GM12878 (cell line): ENCODE measurements around the gene SPHK1. TPM values are rescaled to one million over a fixed set of nuclear protein-coding genes. Genes with fewer than 3 reads are reported as not detected.

Experiments used
- CBX3 ChIP-seq: fragments of 200-600 bp; sonication (generic); IDR thresholded peaks from 2 replicates; pipeline ENCODE4 v1.6.1; 2016; ENCODE audit warnings: low read depth, borderline replicate concordance
- CEBPB ChIP-seq, 2 experiments: fragments of 150-350 bp in 1 of 2; IDR thresholded peaks; 2 replicates each; pipeline ENCODE4 v1.6.1; 2012 to 2014; ENCODE audit warnings: low read depth in 2 of 2, low read length in 2 of 2, borderline replicate concordance in 1 of 2, inconsistent platforms in 1 of 2
- CREM ChIP-seq: IDR thresholded peaks from 2 replicates; pipeline ENCODE4 v1.6.1; 2014; ENCODE audit warnings: antibody characterized with exemption, low read depth
- DPF2 ChIP-seq: fragments of 450-650 bp; IDR thresholded peaks from 2 replicates; pipeline ENCODE4 v1.6.1; 2017; ENCODE audit warnings: mild to moderate bottlenecking
- E2F4 ChIP-seq: IDR thresholded peaks from 2 replicates; pipeline ENCODE4 v1.6.1; 2012; ENCODE audit warnings: low read depth, low read length, improper control_type of control experiment
- EED ChIP-seq: sonication (generic); IDR thresholded peaks from 2 replicates; pipeline ENCODE4 v1.6.1; 2016; ENCODE audit warnings: antibody characterized with exemption, low read depth
- EGR1 ChIP-seq, 2 experiments: IDR thresholded peaks; 1 replicate in 1 of 2; 2 replicates in 1 of 2; pipeline ENCODE4 v1.6.1; 2011 to 2012; ENCODE audit warnings: low read depth in 2 of 2, low read length in 2 of 2, borderline replicate concordance in 1 of 2, mild to moderate bottlenecking in 1 of 2, moderate library complexity in 1 of 2
- ELK1 ChIP-seq: IDR thresholded peaks from 2 replicates; pipeline ENCODE4 v1.6.1; 2012; ENCODE audit warnings: low read depth, low read length, improper control_type of control experiment
- FOS ChIP-seq: IDR thresholded peaks from 3 replicates; pipeline ENCODE4 v1.6.1; 2011; ENCODE audit warnings: borderline replicate concordance; ENCODE audit not compliant: insufficient read length; ENCODE audit errors: extremely low read depth
- IRF4 ChIP-seq: IDR thresholded peaks from 2 replicates; pipeline ENCODE4 v1.6.1; 2011; ENCODE audit warnings: low read depth, low read length
- KLF5 ChIP-seq: fragments of 450-650 bp; IDR thresholded peaks from 2 replicates; pipeline ENCODE4 v1.6.1; 2014; ENCODE audit warnings: mild to moderate bottlenecking; ENCODE audit not compliant: partially characterized antibody
- NFIC ChIP-seq: IDR thresholded peaks from 2 replicates; pipeline ENCODE4 v1.6.1; 2012; ENCODE audit warnings: low read depth, mild to moderate bottlenecking, inconsistent platforms, low read length, moderate library complexity
- NFYB ChIP-seq: IDR thresholded peaks from 2 replicates; pipeline ENCODE4 v1.6.1; 2011; ENCODE audit warnings: low read depth, mild to moderate bottlenecking, low read length, improper control_type of control experiment, moderate library complexity; ENCODE audit not compliant: insufficient read depth
- POU2F2 ChIP-seq: IDR thresholded peaks from 3 replicates; pipeline ENCODE4 v1.6.1; 2011; ENCODE audit warnings: low read depth, mild to moderate bottlenecking, low read length, borderline replicate concordance
- RB1 ChIP-seq: fragments of 450-650 bp; formaldehyde crosslinking; IDR thresholded peaks from 2 replicates; pipeline ENCODE4 v1.6.1; 2017; ENCODE audit warnings: mild to moderate bottlenecking, borderline replicate concordance
- RELB ChIP-seq: fragments of 450-650 bp; IDR thresholded peaks from 2 replicates; pipeline ENCODE4 v1.6.1; 2017; ENCODE audit warnings: low read depth, mild to moderate bottlenecking, moderate library complexity
- SMAD5 ChIP-seq: IDR thresholded peaks from 2 replicates; pipeline ENCODE4 v1.6.1; 2016; ENCODE audit warnings: antibody characterized with exemption, low read depth
- SRF ChIP-seq, 2 experiments: IDR thresholded peaks; 2 replicates each; pipeline ENCODE4 v1.6.1; 2011; ENCODE audit warnings: low read depth in 2 of 2, low read length in 2 of 2, mild to moderate bottlenecking in 1 of 2, moderate library complexity in 1 of 2
- STAT1 ChIP-seq: fragments of 450-650 bp; conservative IDR thresholded peaks from 2 replicates; pipeline ENCODE4 v1.6.1; 2014; ENCODE audit warnings: antibody characterized with exemption, mild to moderate bottlenecking
- ZNF592 ChIP-seq: fragments of 450-650 bp; IDR thresholded peaks from 2 replicates; pipeline ENCODE4 v1.6.1; 2017; ENCODE audit warnings: mild to moderate bottlenecking, moderate library complexity
- polyA plus RNA-seq, 11 experiments: library from polyadenylated mRNA; depleted of rRNA in 4 of 11; unstranded in 6 of 11; stranded (reverse) in 5 of 11; fragments of >200 nt; fragmentation: Nextera tagmentation in 4 of 11; fragmentation: Illumina TruSeq in 1 of 11; extraction: Ambion mirVana in 4 of 11; extraction: Trizol in 1 of 11; gene quantifications; 1 replicate in 1 of 11; 2 replicates in 10 of 11; pipeline versions ENCODE4 v1.2.1 to v1.2.3, GENCODE V29; 2011 to 2016; ENCODE audit warnings: inconsistent platforms in 2 of 11, missing spikeins in 2 of 11, low read depth in 1 of 11
- total RNA-seq, 4 experiments: library from RNA; depleted of rRNA in 3 of 4; stranded (reverse); fragments of >200 nt in 3 of 4; fragmentation: Illumina TruSeq in 1 of 4; extraction: Trizol in 1 of 4; gene quantifications; 2 replicates each; pipeline versions ENCODE4 v1.2.1 to v1.2.3, GENCODE V29; 2013 to 2021

Gene SPHK1
- total and polyA plus RNA-seq, 10 of the 15 experiments (the other 5 are each of a cell fraction or from before 2014, with no cell fraction given): 0.09 to 1.1 (median 0.36) TPM; not detected in 2

- TF ChIP-seq SRF (IDR thresholded peaks at IDR 0.05; ENCODE audit: low read depth in 2 of 2, low read length in 2 of 2) (no peak), ELK1 (no peak), FOS (no peak), CBX3 (no peak), STAT1 (no peak), ZNF592 (no peak), NFYB (no peak), RB1 (no peak), SMAD5 (no peak), KLF5 (no peak), POU2F2 (no peak), DPF2 (no peak), RELB (no peak), NFIC (no peak), CREM (0 out of 2 replicates have a peak, but pooled peaks have one; percentile 11), EGR1 (IDR thresholded peaks at IDR 0.05; ENCODE audit: borderline replicate concordance in 1 of 2, low read depth in 2 of 2, low read length in 2 of 2) (no peak), CEBPB (IDR thresholded peaks at IDR 0.05; ENCODE audit: borderline replicate concordance in 1 of 2, low read depth in 2 of 2, low read length in 2 of 2) (no peak), E2F4 (no peak), IRF4 (0 out of 2 replicates have a peak, but pooled peaks have one; percentile 11), EED (no peak)
Measured at GRCh38 chr17:76385892-76386786, 1.7 kb downstream of the SPHK1 start (continued).
